Panc1 (cell line): ENCODE results near the gene RPL28. TPM values are rescaled to one million over a fixed set of nuclear protein-coding genes. Genes with fewer than 3 reads are reported as not detected.

Experiments used
- ATAC-seq: fragments of 200-7000 bp; cut with Tn5 transposase; 2 replicates; pipeline ENCODE4 v1.9.1; 2020; ENCODE audit warnings: mild to moderate bottlenecking, moderate library complexity
- BruUV-seq: library from RNA; stranded (reverse); fragments of 400-500 nt; replicated peaks from 2 replicates; lab custom pipeline; 2021; lab: Mats Ljungman, UMichigan
- CTCF ChIA-PET: fragments of 300-600 bp; sonication (Branson Sonifier 250); formaldehyde crosslinking; loops from one replicate; lab custom pipeline; 2022; ENCODE audit warnings: antibody characterized with exemption; lab: Charles Lee
- POLR2A ChIA-PET: fragments of 300-600 bp; sonication (Branson Sonifier 250); formaldehyde crosslinking; loops from one replicate; lab custom pipeline; 2022; ENCODE audit warnings: antibody characterized with exemption; lab: Charles Lee
- DNase-seq: peaks from one replicate; pipeline ENCODE4 v3.0.0-alpha.2; 2010; ENCODE audit warnings: low read depth, low spot score
- H3K27ac ChIP-seq: 2 replicates; pipeline ENCODE4 v1.5.1; 2011; ENCODE audit warnings: mild to moderate bottlenecking, low read length, inconsistent platforms
- H3K27me3 ChIP-seq: fragments of 200-500 bp; sonication (Bioruptor generic); 2 replicates; pipeline ENCODE4 v1.6.0; 2014; ENCODE audit warnings: low read length, inconsistent platforms; ENCODE audit not compliant: control insufficient read depth, insufficient read depth
- H3K36me3 ChIP-seq: fragments of 200-500 bp; sonication (Bioruptor generic); 2 replicates; pipeline ENCODE4 v1.5.1; 2014; ENCODE audit warnings: inconsistent platforms, mild to moderate bottlenecking, low read length, moderate library complexity; ENCODE audit not compliant: control insufficient read depth, insufficient read depth
- H3K4me1 ChIP-seq: 2 replicates; pipeline ENCODE4 v1.5.1; 2011; ENCODE audit warnings: inconsistent platforms, mild to moderate bottlenecking, low read length, moderate library complexity; ENCODE audit not compliant: control insufficient read depth, insufficient read depth
- H3K4me3 ChIP-seq, 2 experiments: 2 replicates each; pipeline ENCODE4 v1.5.1; 2011 to 2012; ENCODE audit warnings: low read depth in 2 of 2, low read length in 2 of 2, mild to moderate bottlenecking in 2 of 2, inconsistent platforms in 1 of 2, moderate library complexity in 1 of 2
- H3K9me3 ChIP-seq: fragments of 200-500 bp; sonication (Bioruptor generic); 2 replicates; pipeline ENCODE4 v1.5.1; 2014; ENCODE audit warnings: low read depth, mild to moderate bottlenecking, inconsistent platforms, low read length, moderate library complexity; ENCODE audit not compliant: control insufficient read depth, insufficient read depth
- CTCF ChIP-seq: fragments of 450-650 bp; IDR thresholded peaks from 2 replicates; pipeline ENCODE4 v1.5.1; 2017; ENCODE audit warnings: mild to moderate bottlenecking
- POLR2AphosphoS5 ChIP-seq: IDR thresholded peaks from 2 replicates; pipeline ENCODE4 v1.6.1; 2012; ENCODE audit warnings: mild to moderate bottlenecking, low read depth, low read length, moderate library complexity
- REST ChIP-seq, 2 experiments: IDR thresholded peaks; 2 replicates each; pipeline ENCODE4 v1.6.1; 2011 to 2012; ENCODE audit warnings: low read depth in 2 of 2, control low read depth in 1 of 2, low read length in 1 of 2, mild to moderate bottlenecking in 1 of 2, moderate library complexity in 1 of 2; ENCODE audit not compliant: insufficient read depth in 1 of 2
- SIN3A ChIP-seq: IDR thresholded peaks from 2 replicates; pipeline ENCODE4 v1.6.1; 2012; ENCODE audit warnings: low read depth, mild to moderate bottlenecking, low read length, moderate library complexity, borderline replicate concordance; ENCODE audit not compliant: insufficient read depth
- TCF7L2 ChIP-seq: IDR thresholded peaks from 2 replicates; pipeline ENCODE4 v1.6.1; 2011; ENCODE audit warnings: mild to moderate bottlenecking, low read depth, low read length, inconsistent platforms
- in situ Hi-C: cut with HindIII; loops from 2 replicates; pipeline ENCODE4 v1.10.0; 2016; ENCODE audit warnings: low sequenced_read_pairs, low pct_unique_long_range_greater_than_20kb
- intact Hi-C: fragments of 100-400 bp; cut with micrococcal nuclease; formaldehyde crosslinking; loops from one replicate; pipeline ENCODE4 v1.10.0; 2022; ENCODE audit not compliant: unreplicated experiment
- total RNA-seq: library from RNA; stranded (reverse); gene quantifications from one replicate; pipeline ENCODE4 v1.2.1, GENCODE V29; 2021; ENCODE audit not compliant: unreplicated experiment

Gene RPL28
- total RNA-seq, 1 experiment from 2014 or later = 2,154 TPM

GRCh38 chr19:55432241-55432959 lies 46.7 kb downstream of the RPL28 start:
- in situ Hi-C loops (no loop called here), intact Hi-C loops (no loop called here)
- CTCF ChIA-PET = no interaction called here
- DNase-seq (no peak), ATAC-seq (no peak)
- TF ChIP-seq POLR2AphosphoS5 (no peak), SIN3A (no peak), CTCF (no peak), TCF7L2 (no peak)
- Histone ChIP-seq H3K27me3 (no peaks in the 10 kb centered on the region), H3K36me3 (no peaks in the 10 kb centered on the region), H3K9me3 (no peaks in the 10 kb centered on the region), H3K27ac (no peak overlapping the region), H3K4me3 (no peak overlapping the region), H3K4me1 (no peaks in the 10 kb centered on the region)
- no TSS peak for BruUV-seq
- POLR2A ChIA-PET = no interaction called here

GRCh38 chr19:55433292-55433691 lies 47.6 kb downstream of the RPL28 start:
- ChIA-PET POLR2A (no interaction called here), CTCF (no interaction called here)
- Histone ChIP-seq H3K4me3 (no peak overlapping the region), H3K36me3 (no peaks in the 10 kb centered on the region), H3K27me3 (no peaks in the 10 kb centered on the region), H3K4me1 (no peaks in the 10 kb centered on the region), H3K27ac (no peak overlapping the region), H3K9me3 (no peaks in the 10 kb centered on the region)
- BruUV-seq = no TSS peak
- TF ChIP-seq TCF7L2 (no peak), REST (IDR thresholded peaks at IDR 0.05; ENCODE audit: insufficient read depth in 1 of 2, low read depth in 2 of 2, low read length in 1 of 2) (no peak), CTCF (no peak), SIN3A (no peak), POLR2AphosphoS5 (no peak)
- DNase-seq (no peak), ATAC-seq (no peak)
- intact Hi-C loops (no loop called here), in situ Hi-C loops (no loop called here)
